Panc1 (cell line): ENCODE results near the gene MCM5.

Source experiments
- CTCF ChIP-seq: fragments of 450-650 bp; IDR thresholded peaks from 2 replicates; pipeline ENCODE4 v1.5.1; 2017; ENCODE audit warnings: mild to moderate bottlenecking
- POLR2AphosphoS5 ChIP-seq: IDR thresholded peaks from 2 replicates; pipeline ENCODE4 v1.6.1; 2012; ENCODE audit warnings: mild to moderate bottlenecking, low read depth, low read length, moderate library complexity
- REST ChIP-seq, 2 experiments: IDR thresholded peaks; 2 replicates each; pipeline ENCODE4 v1.6.1; 2011 to 2012; ENCODE audit warnings: low read depth in 2 of 2, control low read depth in 1 of 2, low read length in 1 of 2, mild to moderate bottlenecking in 1 of 2, moderate library complexity in 1 of 2; ENCODE audit not compliant: insufficient read depth in 1 of 2
- TCF7L2 ChIP-seq: IDR thresholded peaks from 2 replicates; pipeline ENCODE4 v1.6.1; 2011; ENCODE audit warnings: mild to moderate bottlenecking, low read depth, low read length, inconsistent platforms

- TF ChIP-seq CTCF (no peak), TCF7L2 (no peak), POLR2AphosphoS5 (no peak), REST (IDR thresholded peaks at IDR 0.05; ENCODE audit: insufficient read depth in 1 of 2, low read depth in 2 of 2, low read length in 1 of 2) (no peak)
These were observed 51.7 kb downstream of the MCM5 start for GRCh38 chr22:35451592-35451991.
